Spleen (tissue), 11 donors: ENCODE results near the gene SIK3. TPM values are rescaled to one million over a fixed set of nuclear protein-coding genes. Genes with fewer than 3 reads are reported as not detected.

Experiments
- DNase-seq: peaks from one replicate; pipeline ENCODE4 v3.0.0-alpha.2; 2020
- H3K27ac ChIP-seq, 8 donors: fragments of 200-600 bp; sonication (generic) in 7 of 8; 1 replicate in 4 of 8; 2 replicates in 4 of 8; pipeline versions ENCODE4 v1.5.0 to v1.8.0; 2016 to 2021; ENCODE audit warnings: inconsistent platforms in 4 of 8, mild to moderate bottlenecking in 4 of 8, moderate library complexity in 1 of 8
- H3K27me3 ChIP-seq, 7 donors: fragments of 200-600 bp; sonication (generic) in 6 of 7; replicated peaks in 1 of 7; 1 replicate in 4 of 7; 2 replicates in 3 of 7; pipeline versions ENCODE4 v1.5.0 to v1.8.0; 2016 to 2021; ENCODE audit warnings: inconsistent platforms in 3 of 7, mild to moderate bottlenecking in 1 of 7
- H3K36me3 ChIP-seq, 6 donors: fragments of 200-600 bp; sonication (generic) in 5 of 6; 1 replicate in 4 of 6; 2 replicates in 2 of 6; pipeline versions ENCODE4 v1.5.0 to v1.8.0; 2016 to 2021; ENCODE audit warnings: inconsistent platforms in 2 of 6
- H3K4me1 ChIP-seq, 6 donors: fragments of 200-600 bp; sonication (generic) in 5 of 6; 1 replicate in 3 of 6; 2 replicates in 3 of 6; pipeline versions ENCODE4 v1.5.0 to v1.8.0; 2016 to 2021; ENCODE audit warnings: inconsistent platforms in 3 of 6
- H3K4me3 ChIP-seq, 8 donors: fragments of 200-600 bp; sonication (generic) in 7 of 8; 1 replicate in 4 of 8; 2 replicates in 4 of 8; pipeline versions ENCODE4 v1.5.0 to v1.8.0; 2016 to 2021; ENCODE audit warnings: inconsistent platforms in 4 of 8, mild to moderate bottlenecking in 4 of 8, moderate library complexity in 2 of 8
- H3K9me3 ChIP-seq, 8 donors: fragments of 200-600 bp; sonication (generic) in 7 of 8; 1 replicate in 4 of 8; 2 replicates in 4 of 8; pipeline versions ENCODE4 v1.5.0 to v1.8.0; 2016 to 2021; ENCODE audit warnings: inconsistent platforms in 4 of 8
- CTCF ChIP-seq, 11 experiments: fragments of 200-600 bp in 7 of 11; fragments of 450-650 bp in 4 of 11; sonication (generic) in 4 of 11; IDR thresholded peaks in 8 of 11; conservative IDR thresholded peaks in 3 of 11; 1 replicate in 7 of 11; 2 replicates in 4 of 11; pipeline versions ENCODE4 v1.4.0 to v1.8.0; 2016 to 2021; ENCODE audit warnings: antibody characterized with exemption in 11 of 11, inconsistent platforms in 4 of 11, mild to moderate bottlenecking in 1 of 11
- POLR2A ChIP-seq, 3 donors: fragments of 450-650 bp; IDR thresholded peaks; one replicate each; pipeline ENCODE4 v1.5.1; 2017; ENCODE audit warnings: antibody characterized with exemption in 3 of 3, mild to moderate bottlenecking in 1 of 3
- POLR2AphosphoS5 ChIP-seq, 3 donors: sonication (generic); formaldehyde crosslinking; IDR thresholded peaks; one replicate each; pipeline ENCODE4 v1.5.1; 2017; ENCODE audit warnings: antibody characterized with exemption in 3 of 3
- WGBS, 5 donors: extraction: QIAGEN DNeasy Blood & Tissue Kit in 3 of 5; methylation state at CpG; one replicate each; pipeline versions ENCODE4 v1.1.5 to v1.1.7; 2013 to 2018; 5-methylcytosine and 5-hydroxymethylcytosine counted together
- intact Hi-C: fragments of 100-400 bp; cut with DNase I; formaldehyde crosslinking; loops from one replicate; pipeline ENCODE4 v1.15.0; 2023; ENCODE audit warnings: low total_unique reads
- polyA plus RNA-seq, 3 donors: library from polyadenylated mRNA; stranded (reverse); fragments of 200-250 nt; gene quantifications; one replicate each; pipeline ENCODE4 v1.2.1, GENCODE V29; 2013
- total RNA-seq, 7 donors: library from RNA; depleted of rRNA in 3 of 7; stranded (reverse); fragments of >200 nt in 3 of 7; fragmentation: NEBNext Ultra II Directional in 4 of 7; extraction: Animal tissue kit (Norgen Biotek cat#: 25700) in 4 of 7; gene quantifications; one replicate each; pipeline versions ENCODE4 v1.1.0 to v1.2.1, GENCODE V29; 2016 to 2021
- donor health status: healthy with polysubstance abuse.
- donor health status: DM: no; HTN: no; CAD: no; lungs with moderate emphysema.
- donor health status: DM: no; HTN: no; CAD: no.
- donor health status: Bipolar disorder and iron deficiency.
- donor health status: healthy.
- donor health status: DM: no; HTN: no; CAD: no.
- donor health status: DM: yes; HTN: yes; CAD: no.

SIK3 gene
- total and polyA plus RNA-seq, 10 donors, result 7.8 to 112 (median 67.6) TPM

- no peak overlapping the region for H3K27ac ChIP-seq
- DNase-seq, result peak; percentile 42
- no peaks in the 10 kb centered on the region for H3K9me3 ChIP-seq
- intact Hi-C loops, result no loop called here
- WGBS, 5 donors, result 72 to 83% (median 80%) methylated on average over 6 of the region's 6 CpGs
- no peaks in the 10 kb centered on the region for H3K4me1 ChIP-seq
- no peaks in the 10 kb centered on the region for H3K27me3 ChIP-seq
- TF ChIP-seq POLR2AphosphoS5 (IDR thresholded peaks at IDR 0.05), result no peak
- TF ChIP-seq CTCF (IDR thresholded peaks at IDR 0.05 in 8 of 11, conservative IDR thresholded peaks at IDR 0.05 in 3 of 11), result no peak
- no peak for TF ChIP-seq POLR2A (IDR thresholded peaks at IDR 0.05)
- H3K4me3 ChIP-seq, result no peak overlapping the region
- no peaks in the 10 kb centered on the region for H3K36me3 ChIP-seq
These were observed 29.1 kb upstream of the SIK3 start for GRCh38 chr11:117127171-117127901.

DNA sequence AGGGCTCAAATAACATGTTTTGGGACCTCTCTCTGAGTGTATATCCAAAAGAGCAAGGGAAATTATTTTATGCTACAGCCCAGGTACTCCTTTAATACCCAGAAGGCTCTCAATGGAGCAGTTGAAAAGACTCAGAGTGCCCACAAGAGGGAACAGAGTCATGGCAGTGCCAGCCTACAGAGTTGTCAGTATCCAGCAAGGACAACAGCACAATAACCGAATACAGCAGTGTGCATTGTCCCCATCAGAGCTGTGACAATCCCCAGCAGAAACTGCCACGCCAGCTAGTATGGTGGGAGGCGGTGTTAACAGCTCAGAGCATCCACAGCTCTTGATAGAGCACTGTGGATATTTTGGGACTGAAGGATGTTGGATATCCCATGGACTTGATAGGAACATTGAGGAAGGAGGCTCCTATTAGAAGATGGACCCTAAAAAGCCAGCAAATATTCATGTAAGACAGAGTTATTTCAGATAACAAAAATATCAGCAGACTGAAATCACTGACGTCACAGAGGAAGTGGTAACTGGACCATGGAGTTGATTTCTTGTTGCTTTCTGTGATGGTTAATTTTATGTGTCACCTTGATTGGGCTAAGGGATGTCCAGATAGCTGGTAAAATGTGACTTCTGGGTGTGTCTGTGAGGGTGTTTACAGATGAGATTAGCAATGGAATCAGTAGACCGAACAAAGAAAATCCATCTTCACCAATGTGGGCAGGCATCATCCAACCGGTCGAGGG lies 28.2 kb upstream of the SIK3 start:
- Histone ChIP-seq H3K9me3 (no peaks in the 10 kb centered on the region), H3K36me3 (no peaks in the 10 kb centered on the region), H3K27me3 (no peaks in the 10 kb centered on the region), H3K4me1 (no peaks in the 10 kb centered on the region), H3K27ac (no peak overlapping the region), H3K4me3 (no peak overlapping the region)
- 75 to 89% (median 79%) methylated on average over 7 of the region's 7 CpGs for WGBS, 5 donors
- DNase-seq, result no peak
- intact Hi-C loops, result no loop called here
- no peak for TF ChIP-seq POLR2A (IDR thresholded peaks at IDR 0.05)
- TF ChIP-seq CTCF (IDR thresholded peaks at IDR 0.05 in 8 of 11, conservative IDR thresholded peaks at IDR 0.05 in 3 of 11), result no peak
- no peak for TF ChIP-seq POLR2AphosphoS5 (IDR thresholded peaks at IDR 0.05)

GRCh38 chr11:117122556-117122955 lies 24.3 kb upstream of the SIK3 start:
- no peak overlapping the region for H3K27ac ChIP-seq
- no peaks in the 10 kb centered on the region for H3K9me3 ChIP-seq
- no peaks in the 10 kb centered on the region for H3K27me3 ChIP-seq
- DNase-seq, result no peak
- TF ChIP-seq POLR2A (IDR thresholded peaks at IDR 0.05) (no peak), CTCF (IDR thresholded peaks at IDR 0.05 in 8 of 11, conservative IDR thresholded peaks at IDR 0.05 in 3 of 11) (no peak), POLR2AphosphoS5 (IDR thresholded peaks at IDR 0.05) (no peak)
- intact Hi-C loops, result no loop called here
- H3K36me3 ChIP-seq, result no peaks in the 10 kb centered on the region
- H3K4me1 ChIP-seq, result no peaks in the 10 kb centered on the region
- H3K4me3 ChIP-seq, result no peak overlapping the region
- 78 to 91% (median 82%) methylated on average over 5 of the region's 5 CpGs for WGBS, 5 donors

DNA sequence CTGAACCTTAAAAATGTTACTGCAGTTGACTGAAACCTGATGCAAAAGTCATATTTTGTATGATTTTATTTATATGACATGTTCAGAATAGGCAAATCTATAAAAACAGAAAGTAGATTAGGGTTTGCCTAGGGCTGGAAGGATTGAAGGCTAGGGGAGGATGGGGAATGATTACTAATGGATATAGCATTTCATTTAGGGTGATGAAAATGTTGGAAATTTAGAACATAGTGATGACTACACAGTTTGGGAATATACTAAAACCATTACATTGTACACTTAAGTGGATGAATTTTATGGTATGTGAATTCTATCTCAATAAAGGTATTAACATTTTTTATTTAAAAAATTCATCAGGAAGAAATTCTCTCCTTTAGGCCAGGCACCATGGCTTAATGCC lies 22.9 kb upstream of the SIK3 start:
- intact Hi-C loops, result no loop called here
- Histone ChIP-seq H3K27me3 (no peaks in the 10 kb centered on the region), H3K27ac (no peak overlapping the region), H3K36me3 (no peaks in the 10 kb centered on the region), H3K9me3 (no peaks in the 10 kb centered on the region), H3K4me1 (no peaks in the 10 kb centered on the region), H3K4me3 (no peak overlapping the region)
- TF ChIP-seq CTCF (IDR thresholded peaks at IDR 0.05 in 8 of 11, conservative IDR thresholded peaks at IDR 0.05 in 3 of 11), result no peak
- TF ChIP-seq POLR2A (IDR thresholded peaks at IDR 0.05), result no peak
- no peak for TF ChIP-seq POLR2AphosphoS5 (IDR thresholded peaks at IDR 0.05)
- DNase-seq, result no peak
